H1 (cell line): ENCODE results near the gene REPS2. TPM values are rescaled to one million over a fixed set of nuclear protein-coding genes. Genes with fewer than 3 reads are reported as not detected.

Experiments
- CTCF ChIA-PET: fragments of 300-600 bp; sonication (Branson Sonifier 250); formaldehyde crosslinking; loops from one replicate; lab custom pipeline; 2021; ENCODE audit not compliant: partially characterized antibody; lab: Charles Lee
- POLR2A ChIA-PET: fragments of 300-600 bp; sonication (Branson Sonifier 250); formaldehyde crosslinking; loops from one replicate; lab custom pipeline; 2021; ENCODE audit warnings: inconsistent platforms; ENCODE audit not compliant: partially characterized antibody; lab: Charles Lee
- DNase-seq, 2 experiments: peaks; one replicate each; pipeline versions ENCODE4 v3.0.0 to v3.0.0-alpha.2; 2010 to 2022; ENCODE audit warnings: low spot score in 2 of 2, low read depth in 1 of 2, mixed read lengths in 1 of 2
- FAIRE-seq: peaks from 2 replicates; lab custom pipeline; 2011; peaks lifted over from hg19 to GRCh38; lab: Jason Lieb, UNC
- H2AFZ ChIP-seq: 2 replicates; pipeline ENCODE4 v1.8.1; 2012; ENCODE audit warnings: low read length, inconsistent platforms
- H2AK5ac ChIP-seq: 2 replicates; pipeline ENCODE4 v1.6.1; 2013; ENCODE audit warnings: low read depth, low read length
- H2BK120ac ChIP-seq: replicated peaks from 2 replicates; pipeline ENCODE3; 2013; ENCODE audit warnings: low read depth, low read length, inconsistent platforms
- H2BK12ac ChIP-seq: 2 replicates; pipeline ENCODE4 v1.6.1; 2013; ENCODE audit warnings: low read depth, low read length
- H2BK15ac ChIP-seq: 2 replicates; pipeline ENCODE4 v1.6.1; 2013; ENCODE audit warnings: low read length
- H2BK20ac ChIP-seq: 2 replicates; pipeline ENCODE4 v1.6.1; 2013; ENCODE audit warnings: low read length
- H2BK5ac ChIP-seq: 2 replicates; pipeline ENCODE4 v1.6.1; 2013; ENCODE audit warnings: low read depth, low read length
- H3K14ac ChIP-seq: 2 replicates; pipeline ENCODE4 v1.6.1; 2013; ENCODE audit warnings: inconsistent platforms; ENCODE audit not compliant: insufficient read length
- H3K18ac ChIP-seq: 2 replicates; pipeline ENCODE4 v1.6.1; 2013; ENCODE audit warnings: low read length; ENCODE audit errors: extremely low read depth
- H3K23ac ChIP-seq: 2 replicates; pipeline ENCODE4 v1.6.1; 2013; ENCODE audit warnings: inconsistent platforms; ENCODE audit not compliant: insufficient read length
- H3K23me2 ChIP-seq: 2 replicates; pipeline ENCODE4 v1.6.1; 2013; ENCODE audit warnings: low read depth, low read length
- H3K27ac ChIP-seq: 2 replicates; pipeline ENCODE4 v1.6.1; 2011; ENCODE audit warnings: low read depth, low read length, inconsistent platforms
- H3K27me3 ChIP-seq, 4 experiments: replicated peaks in 1 of 4; 1 replicate in 1 of 4; 2 replicates in 3 of 4; pipeline versions ENCODE4 v1.6.1 to v1.8.1; 2011 to 2013; ENCODE audit warnings: low read length in 3 of 4, mild to moderate bottlenecking in 3 of 4, inconsistent platforms in 2 of 4, mixed read lengths in 2 of 4, moderate library complexity in 1 of 4; ENCODE audit not compliant: control insufficient read depth in 3 of 4, insufficient read depth in 3 of 4; ENCODE audit errors: extremely low read depth in 1 of 4
- H3K36me3 ChIP-seq, 4 experiments: 2 replicates each; pipeline versions ENCODE4 v1.6.1 to v1.8.1; 2011 to 2013; ENCODE audit warnings: mild to moderate bottlenecking in 4 of 4, low read length in 3 of 4, moderate library complexity in 2 of 4, control low read depth in 1 of 4, inconsistent platforms in 1 of 4; ENCODE audit not compliant: insufficient read depth in 4 of 4, control insufficient read depth in 2 of 4
- H3K4ac ChIP-seq: replicated peaks from 2 replicates; pipeline ENCODE3; 2013; ENCODE audit warnings: low read length, low read depth, mixed read lengths, inconsistent platforms; ENCODE audit not compliant: insufficient read length
- H3K4me1 ChIP-seq, 4 experiments: replicated peaks in 1 of 4; 1 replicate in 1 of 4; 2 replicates in 3 of 4; pipeline versions ENCODE4 v1.6.1 to v1.8.1; 2011 to 2013; ENCODE audit warnings: low read length in 3 of 4, inconsistent platforms in 2 of 4, mixed read lengths in 1 of 4; ENCODE audit not compliant: insufficient read depth in 4 of 4, control insufficient read depth in 3 of 4
- H3K4me2 ChIP-seq, 2 experiments: 2 replicates each; pipeline versions ENCODE4 v1.6.1 to v1.8.1; 2011 to 2013; ENCODE audit warnings: low read depth in 2 of 2, low read length in 2 of 2, control low read depth in 1 of 2, inconsistent platforms in 1 of 2, mild to moderate bottlenecking in 1 of 2; ENCODE audit not compliant: insufficient read depth in 1 of 2
- H3K4me3 ChIP-seq, 4 experiments: fragments of 200-600, 300-600 bp in 1 of 4; sonication (generic), shearing (Covaris generic), sonication (Bioruptor Twin) in 1 of 4; 2 replicates each; pipeline versions ENCODE4 v1.5.1 to v1.8.1; 2011 to 2016; ENCODE audit warnings: low read length in 4 of 4, low read depth in 3 of 4, control low read depth in 2 of 4, inconsistent platforms in 2 of 4, mild to moderate bottlenecking in 2 of 4, mixed read lengths in 1 of 4, moderate library complexity in 1 of 4; ENCODE audit not compliant: insufficient read depth in 2 of 4; ENCODE audit errors: extremely low read depth in 1 of 4
- H3K56ac ChIP-seq: replicated peaks from 2 replicates; pipeline ENCODE3; 2013; ENCODE audit warnings: low read depth, mild to moderate bottlenecking, mixed read lengths, low read length, inconsistent platforms; ENCODE audit not compliant: insufficient read length
- H3K79me1 ChIP-seq: 2 replicates; pipeline ENCODE4 v1.6.1; 2013; ENCODE audit warnings: low read depth, low read length, control low read depth
- H3K79me2 ChIP-seq, 2 experiments: 2 replicates each; pipeline versions ENCODE4 v1.6.1 to v1.8.1; 2012 to 2013; ENCODE audit warnings: low read length in 2 of 2, mild to moderate bottlenecking in 2 of 2, inconsistent platforms in 1 of 2; ENCODE audit not compliant: insufficient read depth in 2 of 2, control insufficient read depth in 1 of 2
- H3K9ac ChIP-seq, 4 experiments: replicated peaks in 1 of 4; 1 replicate in 1 of 4; 2 replicates in 3 of 4; pipeline versions ENCODE4 v1.6.1 to v1.8.1; 2011 to 2013; ENCODE audit warnings: low read depth in 3 of 4, low read length in 3 of 4, control low read depth in 2 of 4, mild to moderate bottlenecking in 2 of 4, moderate library complexity in 2 of 4, inconsistent platforms in 1 of 4; ENCODE audit errors: extremely low read depth in 1 of 4
- H3K9me3 ChIP-seq, 2 experiments: 2 replicates each; pipeline versions ENCODE4 v1.6.1 to v1.8.1; 2012 to 2013; ENCODE audit warnings: mild to moderate bottlenecking in 2 of 2, moderate library complexity in 2 of 2, control low read depth in 1 of 2, inconsistent platforms in 1 of 2, low read depth in 1 of 2, low read length in 1 of 2, mixed read lengths in 1 of 2; ENCODE audit not compliant: insufficient read depth in 2 of 2
- H4K20me1 ChIP-seq, 2 experiments: replicated peaks in 1 of 2; 2 replicates each; pipeline versions ENCODE3 to v1.8.1; 2011 to 2013; ENCODE audit warnings: inconsistent platforms in 2 of 2, low read length in 2 of 2, mild to moderate bottlenecking in 1 of 2; ENCODE audit not compliant: insufficient read depth in 2 of 2, control insufficient read depth in 1 of 2
- H4K5ac ChIP-seq: 2 replicates; pipeline ENCODE4 v1.6.1; 2013; ENCODE audit warnings: low read length, low read depth, mixed read lengths, inconsistent platforms; ENCODE audit not compliant: insufficient read length
- H4K8ac ChIP-seq: 2 replicates; pipeline ENCODE4 v1.8.0; 2013; ENCODE audit warnings: mild to moderate bottlenecking, moderate library complexity, low read length, inconsistent platforms; ENCODE audit not compliant: insufficient read depth; ENCODE audit errors: extremely low read depth
- H4K91ac ChIP-seq: replicated peaks from 2 replicates; pipeline ENCODE3; 2013; ENCODE audit warnings: low read length, mixed read lengths, inconsistent platforms; ENCODE audit not compliant: insufficient read length
- BCL11A ChIP-seq, 2 experiments: IDR thresholded peaks; one replicate each; pipeline ENCODE4 v1.6.1; 2011; ENCODE audit warnings: low read depth in 2 of 2, low read length in 2 of 2, mild to moderate bottlenecking in 2 of 2
- CTBP2 ChIP-seq: IDR thresholded peaks from 2 replicates; pipeline ENCODE4 v1.7.0; 2011; ENCODE audit warnings: borderline replicate concordance, mild to moderate bottlenecking, moderate library complexity, mixed read lengths, low read length; ENCODE audit not compliant: insufficient read depth, insufficient read length
- WGBS, 2 experiments: shearing (Covaris generic) in 1 of 2; methylation state at CpG; one replicate each; pipeline versions ENCODE4 v1.1.6 to v1.1.7; 2013 to 2015; ENCODE audit warnings: low lambda C conversion rate in 2 of 2, mixed read lengths in 2 of 2, inconsistent platforms in 1 of 2, low coverage in 1 of 2, missing lambda C conversion rate in 1 of 2; ENCODE audit not compliant: insufficient replicate concordance in 2 of 2, insufficient coverage in 1 of 2, insufficient read length in 1 of 2; ENCODE audit errors: extremely low coverage in 1 of 2, missing lambda C conversion rate in 1 of 2; 5-methylcytosine and 5-hydroxymethylcytosine counted together
- polyA plus RNA-seq, 7 experiments: library from polyadenylated mRNA; depleted of rRNA in 3 of 7; stranded (reverse) in 5 of 7; unstranded in 2 of 7; fragments of >200 nt in 5 of 7; fragments of 200-250 nt in 2 of 7; gene quantifications; 1 replicate in 5 of 7; 2 replicates in 1 of 7; 4 replicates in 1 of 7; pipeline versions ENCODE4 v1.2.1 to v1.2.3, GENCODE V29; 2011 to 2013; ENCODE audit warnings: missing spikeins in 2 of 7, mixed read lengths in 2 of 7
- total RNA-seq: library from RNA; stranded (reverse); fragmentation: NEBNext Ultra II Directional; extraction: Animal tissue kit (Norgen Biotek cat#: 25700); gene quantifications from 2 replicates; pipeline ENCODE4 v1.2.1, GENCODE V29; 2021

Gene REPS2
- total and polyA plus RNA-seq, 2 of the 8 experiments (the other 6 are each of a cell fraction or from before 2014, with no cell fraction given): 0.79 to 4.3 TPM

GRCh38 chrX:17023661-17024060 is 77.2 kb downstream of the REPS2 start:
- Histone ChIP-seq H3K79me1 (no peaks in the 10 kb centered on the region), H3K18ac (no peak overlapping the region), H3K27ac (no peak overlapping the region), H3K23me2 (no peaks in the 10 kb centered on the region), H4K20me1 (no peaks in the 10 kb centered on the region), H3K4me2 (no peak overlapping the region), H3K23ac (no peak overlapping the region), H2BK120ac (no peak overlapping the region), H3K9me3 (no peaks in the 10 kb centered on the region), H3K79me2 (no peaks in the 10 kb centered on the region), H4K5ac (no peak overlapping the region), H3K14ac (no peak overlapping the region), H4K8ac (no peak overlapping the region), H2AK5ac (no peak overlapping the region), H3K36me3 (no peaks in the 10 kb centered on the region), H4K91ac (no peak overlapping the region), H2BK20ac (no peak overlapping the region), H3K9ac (no peak overlapping the region), H2BK15ac (no peak overlapping the region), H3K4ac (no peak overlapping the region), H3K4me1 (no peaks in the 10 kb centered on the region), H3K4me3 (no peak overlapping the region), H3K27me3 (no peaks in the 10 kb centered on the region), H2BK5ac (no peak overlapping the region), H2BK12ac (no peak overlapping the region), H3K56ac (no peak overlapping the region), H2AFZ (no peak overlapping the region)
- TF ChIP-seq BCL11A (IDR thresholded peaks at IDR 0.05; ENCODE audit: low read depth in 2 of 2, low read length in 2 of 2): no peak
- no peak for TF ChIP-seq CTBP2
- FAIRE-seq (no peak), DNase-seq (no peak)
- WGBS, 2 experiments: 96% methylated on average over 2 of the region's 2 CpGs; no CpG with 5 or more reads in 1 of the 2 experiments
- POLR2A ChIA-PET: no interaction called here
- CTCF ChIA-PET: interaction anchor here (0.7 to 1.4 kb wide), 2 partner anchors 23 to 140 kb away, joined by 3 to 6 read pairs; no protein-coding TSS in a partner anchor
